HG03520 (cell line): ENCODE data around the gene SLC66A3.
"Not testable (repeated sequence)": the region's sequence is repeated elsewhere in the genome, so short reads cannot be mapped to it uniquely, and the experiment has no call there.

Experiments
- ATAC-seq: cut with Tn5 transposase; IDR thresholded peaks from one replicate; pipeline ENCODE4 v1.9.1; 2021; ENCODE audit warnings: mild to moderate bottlenecking, moderate library complexity; ENCODE audit not compliant: unreplicated experiment

The SLC66A3 gene

GRCh38 chr2:11160731-11161455 is 5.6 kb downstream of the SLC66A3 start:
- ATAC-seq, result peak; percentile 52

- ATAC-seq, result no peak
Measured at GRCh38 chr2:11161747-11162146, 6.5 kb downstream of the SLC66A3 start.

- ATAC-seq, result no peak
Measured at GRCh38 chr2:11163439-11164317, 8.4 kb downstream of the SLC66A3 start.

- ATAC-seq, result not testable (repeated sequence)
Measured at GRCh38 chr2:11165046-11165445, 9.8 kb downstream of the SLC66A3 start.

- ATAC-seq, result no peak
Measured at GRCh38 chr2:11166476-11166875, 11.2 kb downstream of the SLC66A3 start.

- ATAC-seq, result no peak
Measured at GRCh38 chr2:11168488-11168887, 13.2 kb downstream of the SLC66A3 start.

GRCh38 chr2:11169333-11169732 is 14.1 kb downstream of the SLC66A3 start:
- ATAC-seq, result no peak

GRCh38 chr2:11174222-11174621 is 19.0 kb downstream of the SLC66A3 start:
- ATAC-seq, result no peak

- no peak for ATAC-seq
Measured at GRCh38 chr2:11175293-11175795, 20.1 kb downstream of the SLC66A3 start.

GRCh38 chr2:11177871-11178690 is 22.8 kb downstream of the SLC66A3 start:
- no peak for ATAC-seq

- ATAC-seq, result no peak
Measured at GRCh38 chr2:11179196-11179595, 23.9 kb downstream of the SLC66A3 start.

GRCh38 chr2:11179899-11180298 is 24.6 kb downstream of the SLC66A3 start:
- no peak for ATAC-seq

- ATAC-seq, result no peak
Measured at GRCh38 chr2:11180653-11181052, 25.4 kb downstream of the SLC66A3 start.

- no peak for ATAC-seq
Measured at GRCh38 chr2:11182951-11183350, 27.7 kb downstream of the SLC66A3 start.

- no peak for ATAC-seq
Measured at GRCh38 chr2:11186145-11186544, 30.9 kb downstream of the SLC66A3 start.

- no peak for ATAC-seq
Measured at GRCh38 chr2:11187083-11187619, 31.9 kb downstream of the SLC66A3 start.

- no peak for ATAC-seq
Measured at GRCh38 chr2:11187731-11188130, 32.5 kb downstream of the SLC66A3 start.

- no peak for ATAC-seq
Measured at GRCh38 chr2:11196246-11196645, 41.0 kb downstream of the SLC66A3 start.

- no peak for ATAC-seq
Measured at GRCh38 chr2:11200651-11201050, 45.4 kb downstream of the SLC66A3 start.

GRCh38 chr2:11201969-11202368 is 46.7 kb downstream of the SLC66A3 start:
- no peak for ATAC-seq

- peak; percentile 46 for ATAC-seq
Measured at GRCh38 chr2:11203480-11203879, 48.2 kb downstream of the SLC66A3 start.
